HG03175 (cell line): ENCODE data around the gene DEAF1.

Experiments used
- ATAC-seq: cut with Tn5 transposase; IDR thresholded peaks from one replicate; pipeline ENCODE4 v1.9.1; 2021; ENCODE audit warnings: mild to moderate bottlenecking, moderate library complexity; ENCODE audit not compliant: unreplicated experiment

The DEAF1 gene

GRCh38 chr11:722346-722811 is 27.4 kb upstream of the DEAF1 start:
- no peak for ATAC-seq

- no peak for ATAC-seq
Observed at GRCh38 chr11:721741-722345, 26.8 kb upstream of the DEAF1 start.

GRCh38 chr11:721247-721740 is 26.3 kb upstream of the DEAF1 start:
- ATAC-seq = no peak

GRCh38 chr11:720642-721246 is 25.7 kb upstream of the DEAF1 start:
- ATAC-seq = no peak

- ATAC-seq = no peak
Observed at GRCh38 chr11:720017-720641, 25.1 kb upstream of the DEAF1 start.

GRCh38 chr11:719214-720016 is 24.4 kb upstream of the DEAF1 start:
- ATAC-seq = no peak

- no peak for ATAC-seq
Observed at GRCh38 chr11:714436-714835, 19.4 kb upstream of the DEAF1 start.

GRCh38 chr11:709109-709997 is 14.3 kb upstream of the DEAF1 start:
- ATAC-seq = no peak

GRCh38 chr11:708511-708910 is 13.5 kb upstream of the DEAF1 start:
- no peak for ATAC-seq

GRCh38 chr11:707817-708420 is 12.9 kb upstream of the DEAF1 start:
- ATAC-seq = no peak

GRCh38 chr11:706957-707816 is 12.2 kb upstream of the DEAF1 start:
- no peak for ATAC-seq

GRCh38 chr11:706439-706956 is 11.5 kb upstream of the DEAF1 start:
- no peak for ATAC-seq

- ATAC-seq = no peak
Observed at GRCh38 chr11:705646-706438, 10.8 kb upstream of the DEAF1 start, which contains the start of gene EPS8L2. Gene EPS8L2, plus strand, starts transcription at chr11:706231. Its CDS starts 3,177 bp downstream, at chr11:709408.

GRCh38 chr11:704781-705645 is 10.0 kb upstream of the DEAF1 start:
- no peak for ATAC-seq

GRCh38 chr11:704228-704674 is 9.2 kb upstream of the DEAF1 start:
- no peak for ATAC-seq

GRCh38 chr11:703506-703905 is 8.5 kb upstream of the DEAF1 start:
- no peak for ATAC-seq
